Ovary (tissue), 9 donors: Measurements from ENCODE around the gene TRAF3. TPM values are rescaled to one million over a fixed set of nuclear protein-coding genes. Genes with fewer than 3 reads are reported as not detected.

Source experiments
- DNase-seq, 5 donors: peaks; one replicate each; pipeline ENCODE4 v3.0.0-alpha.2; 2019 to 2020
- H3K27ac ChIP-seq, 2 donors: fragments of 200-600 bp; one replicate each; pipeline versions ENCODE4 v1.5.1 to v1.8.0; 2019 to 2022
- H3K27me3 ChIP-seq: fragments of 200-600 bp; one replicate; pipeline ENCODE4 v1.8.0; 2022
- H3K36me3 ChIP-seq: fragments of 200-600 bp; sonication (generic); one replicate; pipeline ENCODE4 v1.5.1; 2019
- H3K4me1 ChIP-seq: one replicate; pipeline ENCODE4 v1.8.1; 2013; ENCODE audit warnings: mild to moderate bottlenecking, moderate library complexity; ENCODE audit not compliant: insufficient read depth
- H3K4me3 ChIP-seq: fragments of 200-600 bp; sonication (generic); one replicate; pipeline ENCODE4 v1.5.1; 2017
- H3K9me3 ChIP-seq, 2 donors: fragments of 200-600 bp in 1 of 2; sonication (generic) in 1 of 2; one replicate each; pipeline versions ENCODE4 v1.5.1 to v1.8.1; 2013 to 2019; ENCODE audit warnings: mild to moderate bottlenecking in 1 of 2, moderate library complexity in 1 of 2
- EP300 ChIP-seq: sonication (generic); formaldehyde crosslinking; IDR thresholded peaks from one replicate; pipeline ENCODE4 v1.6.1; 2017; ENCODE audit warnings: antibody characterized with exemption
- POLR2A ChIP-seq: fragments of 450-650 bp; IDR thresholded peaks from one replicate; pipeline ENCODE4 v1.6.1; 2017; ENCODE audit warnings: antibody characterized with exemption, mild to moderate bottlenecking, moderate library complexity
- WGBS, 3 donors: extraction: QIAGEN DNeasy Blood & Tissue Kit in 1 of 3; methylation state at CpG; one replicate each; pipeline versions ENCODE4 v1.1.5 to v1.1.7; 2013 to 2017; 5-methylcytosine and 5-hydroxymethylcytosine counted together
- intact Hi-C, 4 donors: fragments of 100-400 bp; cut with DNase I; formaldehyde crosslinking; loops; one replicate each; pipeline versions ENCODE4 v1.11.0 to v1.15.1; 2022 to 2023
- polyA plus RNA-seq, 2 donors: library from polyadenylated mRNA; stranded (reverse); fragments of 200-250 nt in 1 of 2; fragments of 350-450 nt in 1 of 2; fragmentation: Illumina TruSeq in 1 of 2; extraction: RNeasy Lipid Tissue Mini Kit (QIAGEN cat#74804) in 1 of 2; gene quantifications; one replicate each; pipeline ENCODE4 v1.2.3, GENCODE V29; 2013 to 2014
- total RNA-seq, 7 donors: library from RNA; depleted of rRNA in 2 of 7; stranded (reverse); fragments of >200 nt in 2 of 7; fragmentation: NEBNext Ultra II Directional in 3 of 7; extraction: Animal tissue kit (Norgen Biotek cat#: 25700) in 3 of 7; gene quantifications; one replicate each; pipeline versions ENCODE4 v1.1.0 to v1.2.4, GENCODE V29; 2016 to 2023
- TF ChIP-seq, protein P1 (sequence below), 3 donors: fragments of 450-650 bp in 2 of 3; fragments of 200-600 bp in 1 of 3; IDR thresholded peaks; one replicate each; pipeline versions ENCODE4 v1.5.1 to v1.8.0; 2016 to 2022; ENCODE audit warnings: antibody characterized with exemption in 3 of 3, mild to moderate bottlenecking in 1 of 3
- donor health status: DM: no; HTN: no; CAD: no; lungs with moderate emphysema.
- donor health status: DM: no; HTN: no; CAD: no.
- donor health status: Bipolar disorder and iron deficiency.
- donor health status: DM: yes; HTN: yes; CAD: no.
- donor health status: DM: no; HTN: no; CAD: no.
- donor health status: DM: yes; HTN: yes; CAD: no.

The TRAF3 gene
- total and polyA plus RNA-seq, 9 donors, result 2.9 to 17.0 (median 11.4) TPM

- H3K27me3 ChIP-seq, result no peaks in the 10 kb centered on the region
- peaks cover 3% of the 10 kb centered on the region for H3K4me1 ChIP-seq
- H3K4me3 ChIP-seq, result no peak overlapping the region
- TF ChIP-seq EP300 (no peak), POLR2A (no peak)
- TF ChIP-seq, protein P1, sequence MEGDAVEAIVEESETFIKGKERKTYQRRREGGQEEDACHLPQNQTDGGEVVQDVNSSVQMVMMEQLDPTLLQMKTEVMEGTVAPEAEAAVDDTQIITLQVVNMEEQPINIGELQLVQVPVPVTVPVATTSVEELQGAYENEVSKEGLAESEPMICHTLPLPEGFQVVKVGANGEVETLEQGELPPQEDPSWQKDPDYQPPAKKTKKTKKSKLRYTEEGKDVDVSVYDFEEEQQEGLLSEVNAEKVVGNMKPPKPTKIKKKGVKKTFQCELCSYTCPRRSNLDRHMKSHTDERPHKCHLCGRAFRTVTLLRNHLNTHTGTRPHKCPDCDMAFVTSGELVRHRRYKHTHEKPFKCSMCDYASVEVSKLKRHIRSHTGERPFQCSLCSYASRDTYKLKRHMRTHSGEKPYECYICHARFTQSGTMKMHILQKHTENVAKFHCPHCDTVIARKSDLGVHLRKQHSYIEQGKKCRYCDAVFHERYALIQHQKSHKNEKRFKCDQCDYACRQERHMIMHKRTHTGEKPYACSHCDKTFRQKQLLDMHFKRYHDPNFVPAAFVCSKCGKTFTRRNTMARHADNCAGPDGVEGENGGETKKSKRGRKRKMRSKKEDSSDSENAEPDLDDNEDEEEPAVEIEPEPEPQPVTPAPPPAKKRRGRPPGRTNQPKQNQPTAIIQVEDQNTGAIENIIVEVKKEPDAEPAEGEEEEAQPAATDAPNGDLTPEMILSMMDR (IDR thresholded peaks at IDR 0.05), result no peak
- no peaks in the 10 kb centered on the region for H3K36me3 ChIP-seq
- intact Hi-C loops, result no loop called here
- no peak overlapping the region for H3K27ac ChIP-seq
- WGBS, 3 donors, result 71 to 79% (median 77%) methylated on average over 3 of the region's 3 CpGs
- no peaks in the 10 kb centered on the region for H3K9me3 ChIP-seq
- DNase-seq, result no peak
Observed at GRCh38 chr14:102830474-102831045, 53.3 kb downstream of the TRAF3 start.

DNA sequence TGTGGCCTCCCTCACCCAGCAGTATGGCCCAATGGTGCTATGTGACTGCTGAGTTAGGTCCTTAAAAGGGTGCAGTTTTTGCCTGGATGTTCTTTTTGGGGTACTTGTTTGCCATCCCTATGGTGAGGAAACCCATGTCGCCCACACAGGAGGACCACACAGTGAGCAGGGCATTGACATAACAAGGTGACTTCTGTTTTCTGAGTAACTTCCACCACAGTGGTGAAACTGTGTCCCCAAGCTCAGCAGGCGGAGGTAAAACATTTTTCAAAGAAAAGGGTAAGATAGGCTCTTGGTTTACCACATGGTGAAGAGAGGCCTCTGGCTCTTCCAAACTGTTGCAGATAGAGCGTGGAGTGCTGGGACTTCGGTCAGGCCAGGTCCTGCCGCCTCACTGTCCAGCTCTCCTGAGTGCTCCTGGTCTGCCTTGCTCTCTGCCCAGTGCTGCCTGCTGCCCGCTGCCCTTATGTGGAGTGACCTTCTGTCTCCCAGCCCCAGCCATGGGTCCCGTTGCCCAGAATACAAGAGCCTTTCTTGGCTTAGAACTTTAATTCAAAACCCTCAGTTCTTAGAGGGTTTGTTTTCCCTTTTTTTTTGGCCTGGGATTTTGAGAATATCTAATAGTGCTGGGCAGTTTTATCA, 54.0 kb downstream of the TRAF3 start:
- Histone ChIP-seq H3K4me3 (no peak overlapping the region), H3K36me3 (no peaks in the 10 kb centered on the region), H3K27ac (no peak overlapping the region), H3K4me1 (peaks cover 3% of the 10 kb centered on the region), H3K9me3 (no peaks in the 10 kb centered on the region), H3K27me3 (no peaks in the 10 kb centered on the region)
- intact Hi-C loops, result no loop called here
- TF ChIP-seq, protein P1 (IDR thresholded peaks at IDR 0.05), result no peak
- TF ChIP-seq EP300 (no peak), POLR2A (no peak)
- WGBS, 3 donors, result 92 to 96% (median 95%) methylated on average over 7 of the region's 7 CpGs
- no peak for DNase-seq

- 95 to 97% (median 95%) methylated on average over 7 of the region's 7 CpGs for WGBS, 3 donors
- Histone ChIP-seq H3K9me3 (no peaks in the 10 kb centered on the region), H3K4me1 (no peaks in the 10 kb centered on the region), H3K27ac (no peak overlapping the region), H3K36me3 (no peaks in the 10 kb centered on the region), H3K27me3 (no peaks in the 10 kb centered on the region), H3K4me3 (no peak overlapping the region)
- DNase-seq, result no peak
- no peak for TF ChIP-seq POLR2A
- TF ChIP-seq EP300, result no peak
- TF ChIP-seq, protein P1 (IDR thresholded peaks at IDR 0.05), result no peak
- intact Hi-C loops, result no loop called here
Observed at GRCh38 chr14:102833341-102833740, 56.1 kb downstream of the TRAF3 start.

GRCh38 chr14:102833991-102834390, 56.7 kb downstream of the TRAF3 start:
- no peaks in the 10 kb centered on the region for H3K36me3 ChIP-seq
- no peak overlapping the region for H3K27ac ChIP-seq
- H3K4me1 ChIP-seq, result no peaks in the 10 kb centered on the region
- 96 to 99% (median 97%) methylated on average over 9 of the region's 9 CpGs for WGBS, 3 donors
- intact Hi-C loops, result no loop called here
- no peak for TF ChIP-seq EP300
- TF ChIP-seq POLR2A, result no peak
- TF ChIP-seq, protein P1 (IDR thresholded peaks at IDR 0.05), result no peak
- no peaks in the 10 kb centered on the region for H3K27me3 ChIP-seq
- H3K9me3 ChIP-seq, result no peaks in the 10 kb centered on the region
- no peak for DNase-seq
- H3K4me3 ChIP-seq, result no peak overlapping the region
